ENCODE measurements around the gene ST8SIA4. TPM values are rescaled to one million over a fixed set of nuclear protein-coding genes. Genes with fewer than 3 reads are reported as not detected.

Gene ST8SIA4
- total and polyA plus RNA-seq, 5 donors from 2014 or later: 18.8 to 55.2 (median 29.5) TPM

- H3K9me3 Mint-ChIP-seq: no peaks in the 10 kb centered on the region
- H3K4me1 Mint-ChIP-seq: peaks cover 39 to 65% (median 52%) of the 10 kb centered on the region in 4 donors
- Histone ChIP-seq H3K27me3 (ENCODE audit: control insufficient read depth, insufficient read depth, low read length) (no peaks in the 10 kb centered on the region), H3K36me3 (ENCODE audit: control insufficient read depth, insufficient read depth, low read length) (peaks cover 9% of the 10 kb centered on the region), H3K4me3 (ENCODE audit: low read depth, low read length) (no peak overlapping the region), H3K4me1 (ENCODE audit: control insufficient read depth, insufficient read depth, low read length, poor library complexity, severe bottlenecking) (peaks cover 56% of the 10 kb centered on the region), H3K9me3 (ENCODE audit: control insufficient read depth in 2 of 2, low read length in 2 of 2) (no peaks in the 10 kb centered on the region), H3K27ac (ENCODE audit: insufficient read depth, low read length, poor library complexity, severe bottlenecking) (peak overlapping the region; percentile 77)
- peaks cover 16% of the 10 kb centered on the region for H3K36me3 Mint-ChIP-seq
- H3K27me3 Mint-ChIP-seq: no peaks in the 10 kb centered on the region
- peak overlapping the region; percentile 44 to 95 (median 83) for H3K27ac Mint-ChIP-seq
- ATAC-seq (ENCODE audit: low read depth in 2 of 2) (no peak), DNase-seq (no peak)
- peak overlapping the region in 3 of 4 donors; percentile 49 to 65 (median 53) for H3K4me3 Mint-ChIP-seq
Observed at GRCh38 chr5:100855295-100855694, 47.8 kb downstream of the ST8SIA4 start.

DNA sequence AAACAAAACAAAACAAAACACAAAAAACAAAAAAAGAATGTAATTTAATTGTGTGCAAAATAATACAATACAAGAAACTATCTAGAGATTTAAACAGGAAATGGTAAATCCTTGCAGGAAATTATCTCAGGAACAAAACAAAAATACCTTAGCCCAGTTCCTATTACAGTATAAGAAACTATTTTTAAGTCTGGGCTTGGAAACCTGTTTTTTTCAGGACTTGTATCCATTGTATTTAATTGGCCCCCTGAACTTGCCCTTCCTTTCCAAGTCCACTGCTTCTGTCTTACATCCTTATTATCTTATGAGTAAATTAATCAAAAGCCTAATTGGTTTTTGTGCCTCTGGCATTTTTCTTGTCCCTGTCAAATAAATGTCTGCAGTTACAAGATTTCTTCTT, 48.5 kb downstream of the ST8SIA4 start:
- DNase-seq: no peak
- ATAC-seq (ENCODE audit: low read depth in 2 of 2): no peak
- H3K36me3 Mint-ChIP-seq: peaks cover 12% of the 10 kb centered on the region
- H3K4me1 Mint-ChIP-seq: peaks cover 35 to 58% (median 45%) of the 10 kb centered on the region in 4 donors
- Histone ChIP-seq H3K4me3 (ENCODE audit: low read depth, low read length) (peak overlapping the region; percentile 26), H3K9me3 (ENCODE audit: control insufficient read depth in 2 of 2, low read length in 2 of 2) (no peaks in the 10 kb centered on the region), H3K27ac (ENCODE audit: insufficient read depth, low read length, poor library complexity, severe bottlenecking) (peak overlapping the region; percentile 77), H3K27me3 (ENCODE audit: control insufficient read depth, insufficient read depth, low read length) (no peaks in the 10 kb centered on the region), H3K4me1 (ENCODE audit: control insufficient read depth, insufficient read depth, low read length, poor library complexity, severe bottlenecking) (peaks cover 55% of the 10 kb centered on the region), H3K36me3 (ENCODE audit: control insufficient read depth, insufficient read depth, low read length) (peaks cover 10% of the 10 kb centered on the region)
- H3K27me3 Mint-ChIP-seq: no peaks in the 10 kb centered on the region
- peak overlapping the region; percentile 44 to 95 (median 83) for H3K27ac Mint-ChIP-seq
- peak overlapping the region; percentile 24 to 53 (median 40) for H3K4me3 Mint-ChIP-seq
- H3K9me3 Mint-ChIP-seq: no peaks in the 10 kb centered on the region

GRCh38 chr5:100853582-100853981, 49.5 kb downstream of the ST8SIA4 start:
- Histone ChIP-seq H3K4me1 (ENCODE audit: control insufficient read depth, insufficient read depth, low read length, poor library complexity, severe bottlenecking) (peaks cover 50% of the 10 kb centered on the region), H3K36me3 (ENCODE audit: control insufficient read depth, insufficient read depth, low read length) (peaks cover 14% of the 10 kb centered on the region), H3K27ac (ENCODE audit: insufficient read depth, low read length, poor library complexity, severe bottlenecking) (peak overlapping the region; percentile 77), H3K4me3 (ENCODE audit: low read depth, low read length) (peak overlapping the region; percentile 82), H3K9me3 (ENCODE audit: control insufficient read depth in 2 of 2, low read length in 2 of 2) (no peaks in the 10 kb centered on the region), H3K27me3 (ENCODE audit: control insufficient read depth, insufficient read depth, low read length) (no peaks in the 10 kb centered on the region)
- Mint-ChIP-seq H3K4me3 (peak overlapping the region; percentile 49 to 80 (median 72)), H3K4me1 (peaks cover 33 to 55% (median 41%) of the 10 kb centered on the region in 4 donors), H3K27me3 (no peaks in the 10 kb centered on the region), H3K9me3 (no peaks in the 10 kb centered on the region), H3K27ac (peak overlapping the region; percentile 59 to 94 (median 83)), H3K36me3 (peaks cover 12% of the 10 kb centered on the region)
- ATAC-seq (ENCODE audit: low read depth in 2 of 2): no peak
- no peak for DNase-seq

- DNase-seq (peak in 2 of 3 donors; percentile 22 to 83), ATAC-seq (ENCODE audit: low read depth in 2 of 2) (peak; percentile 82 to 90)
- no peaks in the 10 kb centered on the region for H3K27me3 ChIP-seq (ENCODE audit: control insufficient read depth, insufficient read depth, low read length)
- peaks cover 14% of the 10 kb centered on the region for H3K36me3 ChIP-seq (ENCODE audit: control insufficient read depth, insufficient read depth, low read length)
- H3K4me3 Mint-ChIP-seq: peak overlapping the region; percentile 49 to 80 (median 72)
- no peaks in the 10 kb centered on the region for H3K27me3 Mint-ChIP-seq
- H3K9me3 ChIP-seq (ENCODE audit: control insufficient read depth in 2 of 2, low read length in 2 of 2): no peaks in the 10 kb centered on the region
- peaks cover 12% of the 10 kb centered on the region for H3K36me3 Mint-ChIP-seq
- H3K4me1 Mint-ChIP-seq: peaks cover 30 to 49% (median 38%) of the 10 kb centered on the region in 4 donors
- H3K27ac Mint-ChIP-seq: peak overlapping the region; percentile 62 to 94 (median 90)
- H3K9me3 Mint-ChIP-seq: no peaks in the 10 kb centered on the region
- peak overlapping the region; percentile 82 for H3K4me3 ChIP-seq (ENCODE audit: low read depth, low read length)
- peak overlapping the region; percentile 77 for H3K27ac ChIP-seq (ENCODE audit: insufficient read depth, low read length, poor library complexity, severe bottlenecking)
- peaks cover 45% of the 10 kb centered on the region for H3K4me1 ChIP-seq (ENCODE audit: control insufficient read depth, insufficient read depth, low read length, poor library complexity, severe bottlenecking)
Observed at GRCh38 chr5:100852988-100853449, 50.1 kb downstream of the ST8SIA4 start.

DNA sequence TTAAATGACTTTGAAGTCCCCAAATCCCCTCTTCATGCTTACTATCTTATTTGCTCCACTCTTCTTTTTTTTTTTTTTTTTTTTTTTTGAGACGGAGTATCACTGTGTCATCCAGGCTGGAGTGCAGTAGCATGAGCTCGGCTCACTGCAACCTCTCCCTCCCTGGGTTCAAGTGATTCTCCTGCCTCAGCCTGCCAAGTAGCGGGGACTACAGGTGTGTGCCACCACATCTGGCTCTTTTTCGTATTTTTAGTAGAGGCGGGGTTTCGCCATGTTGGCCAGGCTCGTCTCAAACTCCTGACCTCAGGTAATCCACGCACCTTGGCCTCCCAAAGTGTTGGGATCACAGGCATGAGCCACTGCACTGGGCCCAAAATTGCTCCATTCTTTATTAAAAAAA, 51.0 kb downstream of the ST8SIA4 start:
- peak overlapping the region; percentile 77 for H3K27ac ChIP-seq (ENCODE audit: insufficient read depth, low read length, poor library complexity, severe bottlenecking)
- Mint-ChIP-seq H3K4me1 (peaks cover 35 to 51% (median 43%) of the 10 kb centered on the region in 4 donors), H3K27ac (peak overlapping the region in 2 of 3 donors; percentile 51 to 62)

DNA sequence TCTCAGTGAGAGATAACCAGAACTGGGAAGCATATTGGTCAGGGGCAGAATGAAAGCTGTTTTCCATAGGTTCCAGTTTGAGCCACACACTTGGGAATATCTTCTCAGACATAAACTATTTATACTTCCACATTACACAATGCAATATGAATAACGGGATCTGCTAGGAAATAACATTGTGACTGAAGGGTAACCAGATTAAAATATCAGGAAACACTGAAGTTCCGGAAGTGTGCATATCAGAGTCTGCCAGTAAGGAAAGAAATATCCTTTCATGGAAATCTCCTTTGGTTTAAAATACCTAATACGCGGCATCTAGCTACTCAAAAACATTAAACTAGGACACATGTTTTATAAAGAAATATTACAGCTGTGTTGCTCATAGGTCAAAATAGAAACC, 56.3 kb downstream of the ST8SIA4 start:
- no peak overlapping the region for H3K4me3 Mint-ChIP-seq
- H3K9me3 ChIP-seq (ENCODE audit: control insufficient read depth in 2 of 2, low read length in 2 of 2): no peaks in the 10 kb centered on the region
- no peak overlapping the region for H3K27ac ChIP-seq (ENCODE audit: insufficient read depth, low read length, poor library complexity, severe bottlenecking)
- H3K27me3 Mint-ChIP-seq: no peaks in the 10 kb centered on the region
- no peak for ATAC-seq (ENCODE audit: low read depth in 2 of 2)
- peaks cover 0 to 2% (median 0%) of the 10 kb centered on the region in 7 donors for H3K9me3 Mint-ChIP-seq
- peaks cover 5% of the 10 kb centered on the region for H3K4me1 ChIP-seq (ENCODE audit: control insufficient read depth, insufficient read depth, low read length, poor library complexity, severe bottlenecking)
- H3K27me3 ChIP-seq (ENCODE audit: control insufficient read depth, insufficient read depth, low read length): no peaks in the 10 kb centered on the region
- peaks cover 7% of the 10 kb centered on the region for H3K36me3 Mint-ChIP-seq
- H3K4me1 Mint-ChIP-seq: peaks cover 13 to 41% (median 37%) of the 10 kb centered on the region in 4 donors
- H3K27ac Mint-ChIP-seq: no peak overlapping the region
- peaks cover 21% of the 10 kb centered on the region for H3K36me3 ChIP-seq (ENCODE audit: control insufficient read depth, insufficient read depth, low read length)
- no peak for DNase-seq
- H3K4me3 ChIP-seq (ENCODE audit: low read depth, low read length): no peak overlapping the region

More for the DNA sequence above, 51.0 kb downstream of the ST8SIA4 start:
- H3K4me3 Mint-ChIP-seq: no peak overlapping the region
- H3K27me3 Mint-ChIP-seq: no peaks in the 10 kb centered on the region
- H3K4me3 ChIP-seq (ENCODE audit: low read depth, low read length): no peak overlapping the region
- H3K9me3 Mint-ChIP-seq: no peaks in the 10 kb centered on the region
- H3K27me3 ChIP-seq (ENCODE audit: control insufficient read depth, insufficient read depth, low read length): no peaks in the 10 kb centered on the region
- peaks cover 12% of the 10 kb centered on the region for H3K36me3 Mint-ChIP-seq
- H3K4me1 ChIP-seq (ENCODE audit: control insufficient read depth, insufficient read depth, low read length, poor library complexity, severe bottlenecking): peaks cover 44% of the 10 kb centered on the region
- ATAC-seq (ENCODE audit: low read depth in 2 of 2) (no peak), DNase-seq (no peak)
- no peaks in the 10 kb centered on the region for H3K9me3 ChIP-seq (ENCODE audit: control insufficient read depth in 2 of 2, low read length in 2 of 2)
- peaks cover 17% of the 10 kb centered on the region for H3K36me3 ChIP-seq (ENCODE audit: control insufficient read depth, insufficient read depth, low read length)

DNA sequence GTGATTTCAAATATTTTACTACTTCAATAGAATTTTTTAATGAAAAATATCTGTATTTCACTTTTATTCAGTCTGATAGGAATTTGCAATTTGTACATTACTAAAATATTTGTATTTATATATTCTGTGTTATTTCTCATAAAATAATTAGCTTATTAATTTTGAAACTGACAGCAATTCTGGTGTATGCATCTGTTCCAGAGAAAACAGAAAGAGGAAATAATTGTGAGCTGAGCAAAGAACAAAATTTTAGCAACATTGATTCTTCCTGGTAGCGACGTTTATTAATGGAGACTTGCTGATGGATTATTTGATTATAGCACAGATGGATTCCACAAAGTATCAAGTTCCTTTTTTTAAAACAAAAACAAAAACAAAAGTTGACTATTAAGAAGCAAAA, 61.0 kb downstream of the ST8SIA4 start:
- Mint-ChIP-seq H3K27me3 (no peaks in the 10 kb centered on the region), H3K9me3 (peaks cover 0 to 2% (median 0%) of the 10 kb centered on the region in 7 donors), H3K27ac (no peak overlapping the region), H3K4me1 (peaks cover 35 to 77% (median 65%) of the 10 kb centered on the region in 4 donors), H3K36me3 (peaks cover 18% of the 10 kb centered on the region), H3K4me3 (peak overlapping the region in 2 of 4 donors; percentile 30)
- no peak for ATAC-seq (ENCODE audit: low read depth in 2 of 2)
- peaks cover 15% of the 10 kb centered on the region for H3K36me3 ChIP-seq (ENCODE audit: control insufficient read depth, insufficient read depth, low read length)
- no peaks in the 10 kb centered on the region for H3K9me3 ChIP-seq (ENCODE audit: control insufficient read depth in 2 of 2, low read length in 2 of 2)
- peak overlapping the region; percentile 59 for H3K27ac ChIP-seq (ENCODE audit: insufficient read depth, low read length, poor library complexity, severe bottlenecking)
- peaks cover 42% of the 10 kb centered on the region for H3K4me1 ChIP-seq (ENCODE audit: control insufficient read depth, insufficient read depth, low read length, poor library complexity, severe bottlenecking)
- peak overlapping the region; percentile 77 for H3K4me3 ChIP-seq (ENCODE audit: low read depth, low read length)
- no peaks in the 10 kb centered on the region for H3K27me3 ChIP-seq (ENCODE audit: control insufficient read depth, insufficient read depth, low read length)
- no peak for DNase-seq
